H9 (cell line): ENCODE measurements around the gene TMED8. TPM values are rescaled to one million over a fixed set of nuclear protein-coding genes. Genes with fewer than 3 reads are reported as not detected.

Source experiments
- DNase-seq: peaks from one replicate; pipeline ENCODE4 v3.0.0-alpha.2; 2017
- H2AFZ ChIP-seq: one replicate; pipeline ENCODE4 v1.6.1; 2013; ENCODE audit warnings: mild to moderate bottlenecking, low read length, control low read depth, moderate library complexity
- H2AK5ac ChIP-seq: 2 replicates; pipeline ENCODE4 v1.6.1; 2013; ENCODE audit warnings: low read length, control low read depth, mixed read lengths; ENCODE audit not compliant: insufficient read length
- H2BK120ac ChIP-seq: one replicate; pipeline ENCODE4 v1.6.1; 2013; ENCODE audit warnings: low read depth, mild to moderate bottlenecking, low read length, control low read depth, inconsistent platforms; ENCODE audit not compliant: poor library complexity, severe bottlenecking
- H2BK12ac ChIP-seq: 2 replicates; pipeline ENCODE4 v1.6.1; 2013; ENCODE audit warnings: low read length, control low read depth, mixed read lengths, low read depth; ENCODE audit not compliant: insufficient read length
- H2BK15ac ChIP-seq: 2 replicates; pipeline ENCODE4 v1.6.1; 2013; ENCODE audit warnings: low read depth, low read length, control low read depth
- H2BK20ac ChIP-seq: one replicate; pipeline ENCODE4 v1.6.1; 2013; ENCODE audit warnings: low read depth, mild to moderate bottlenecking, low read length, control low read depth, inconsistent platforms; ENCODE audit not compliant: poor library complexity, severe bottlenecking
- H2BK5ac ChIP-seq: 2 replicates; pipeline ENCODE4 v1.6.1; 2013; ENCODE audit warnings: low read length, control low read depth, mixed read lengths; ENCODE audit not compliant: insufficient read length
- H3K14ac ChIP-seq: 2 replicates; pipeline ENCODE4 v1.6.1; 2013; ENCODE audit warnings: low read length, control low read depth; ENCODE audit not compliant: insufficient read depth
- H3K18ac ChIP-seq: 2 replicates; pipeline ENCODE4 v1.6.1; 2013; ENCODE audit warnings: low read depth, mild to moderate bottlenecking, mixed read lengths, low read length, control low read depth; ENCODE audit not compliant: insufficient read length
- H3K23ac ChIP-seq: 2 replicates; pipeline ENCODE4 v1.6.1; 2013; ENCODE audit warnings: low read length, control low read depth, mixed read lengths, low read depth; ENCODE audit not compliant: insufficient read length
- H3K23me2 ChIP-seq: 2 replicates; pipeline ENCODE4 v1.6.1; 2013; ENCODE audit warnings: low read depth, mild to moderate bottlenecking, mixed read lengths, low read length, control low read depth; ENCODE audit not compliant: insufficient read length, poor library complexity, severe bottlenecking
- H3K27ac ChIP-seq: 2 replicates; pipeline ENCODE4 v1.5.1; 2013; ENCODE audit warnings: low read length, control low read depth, mixed read lengths, low read depth; ENCODE audit not compliant: insufficient read length
- H3K27me3 ChIP-seq: 2 replicates; pipeline ENCODE4 v1.6.1; 2013; ENCODE audit warnings: low read length, control low read depth, inconsistent platforms; ENCODE audit not compliant: insufficient read depth
- H3K4ac ChIP-seq: 2 replicates; pipeline ENCODE4 v1.6.1; 2013; ENCODE audit warnings: low read depth, mild to moderate bottlenecking, control low read depth, inconsistent platforms, low read length, moderate library complexity
- H3K4me1 ChIP-seq: 2 replicates; pipeline ENCODE4 v1.6.1; 2013; ENCODE audit warnings: low read length, control low read depth, inconsistent platforms; ENCODE audit not compliant: insufficient read depth
- H3K4me2 ChIP-seq: 2 replicates; pipeline ENCODE4 v1.6.1; 2013; ENCODE audit warnings: low read length, control low read depth, mixed read lengths; ENCODE audit not compliant: insufficient read length, insufficient read depth
- H3K56ac ChIP-seq: 2 replicates; pipeline ENCODE4 v1.6.1; 2013; ENCODE audit warnings: low read depth, mild to moderate bottlenecking, mixed read lengths, low read length, control low read depth; ENCODE audit not compliant: insufficient read length
- H3K79me1 ChIP-seq: 2 replicates; pipeline ENCODE4 v1.6.1; 2013; ENCODE audit warnings: low read depth, mild to moderate bottlenecking, moderate library complexity, low read length, control low read depth, inconsistent platforms; ENCODE audit not compliant: insufficient read depth, poor library complexity, severe bottlenecking
- H3K79me2 ChIP-seq: 2 replicates; pipeline ENCODE4 v1.6.1; 2013; ENCODE audit warnings: low read length, control low read depth, inconsistent platforms; ENCODE audit not compliant: insufficient read depth
- H3K9ac ChIP-seq: 2 replicates; pipeline ENCODE4 v1.6.1; 2013; ENCODE audit warnings: low read length, control low read depth, mixed read lengths; ENCODE audit not compliant: insufficient read length; ENCODE audit errors: extremely low read depth
- H3K9me3 ChIP-seq: one replicate; pipeline ENCODE4 v1.6.1; 2013; ENCODE audit warnings: low read depth, low read length, inconsistent platforms; ENCODE audit not compliant: control insufficient read depth
- H3T11ph ChIP-seq: one replicate; pipeline ENCODE4 v1.6.1; 2013; ENCODE audit warnings: mild to moderate bottlenecking, low read length, control low read depth, inconsistent platforms
- H4K20me1 ChIP-seq: one replicate; pipeline ENCODE4 v1.6.1; 2013; ENCODE audit not compliant: control insufficient read depth, insufficient read length, insufficient read depth
- H4K5ac ChIP-seq: 2 replicates; pipeline ENCODE4 v1.6.1; 2013; ENCODE audit warnings: low read depth, mild to moderate bottlenecking, mixed read lengths, low read length, control low read depth; ENCODE audit not compliant: insufficient read length
- H4K8ac ChIP-seq: replicated peaks from 2 replicates; pipeline ENCODE4 v1.6.1; 2013; ENCODE audit warnings: low read length, control low read depth, mixed read lengths, low read depth; ENCODE audit not compliant: insufficient read length
- H4K91ac ChIP-seq: 2 replicates; pipeline ENCODE4 v1.6.1; 2013; ENCODE audit warnings: low read depth, mild to moderate bottlenecking, moderate library complexity, mixed read lengths, low read length, control low read depth; ENCODE audit not compliant: insufficient read length
- H3K27ac Mint-ChIP-seq, 3 experiments: 2 replicates in 2 of 3; 3 replicates in 1 of 3; pipeline ENCODE4 v1.8.0; 2020 to 2021; ENCODE audit warnings: mixed read lengths in 3 of 3, mild to moderate bottlenecking in 1 of 3, moderate library complexity in 1 of 3
- H3K27me3 Mint-ChIP-seq: 2 replicates; pipeline ENCODE4 v1.8.0; 2021; ENCODE audit warnings: low read depth, mild to moderate bottlenecking, moderate library complexity, mixed read lengths
- H3K36me3 Mint-ChIP-seq, 3 experiments: 2 replicates in 2 of 3; 3 replicates in 1 of 3; pipeline ENCODE4 v1.8.0; 2020 to 2021; ENCODE audit warnings: low read depth in 3 of 3, mixed read lengths in 3 of 3; ENCODE audit not compliant: insufficient read depth in 1 of 3
- H3K4me1 Mint-ChIP-seq, 2 experiments: 2 replicates each; pipeline ENCODE4 v1.8.0; 2020; ENCODE audit warnings: mixed read lengths in 2 of 2
- H3K4me3 Mint-ChIP-seq, 2 experiments: 2 replicates in 1 of 2; 3 replicates in 1 of 2; pipeline ENCODE4 v1.8.0; 2020 to 2021; ENCODE audit warnings: mild to moderate bottlenecking in 2 of 2, mixed read lengths in 2 of 2, moderate library complexity in 1 of 2
- H3K9me3 Mint-ChIP-seq, 2 experiments: 2 replicates in 1 of 2; 3 replicates in 1 of 2; pipeline ENCODE4 v1.8.0; 2020; ENCODE audit warnings: mild to moderate bottlenecking in 2 of 2, mixed read lengths in 2 of 2, moderate library complexity in 1 of 2
- WGBS: extraction: QIAGEN DNeasy Blood & Tissue Kit; methylation state at CpG from one replicate; pipeline ENCODE4 v1.1.7; 2013; ENCODE audit warnings: missing lambda C conversion rate, low lambda C conversion rate, mixed read lengths; ENCODE audit not compliant: insufficient read length; ENCODE audit errors: extremely low coverage; 5-methylcytosine and 5-hydroxymethylcytosine counted together
- total RNA-seq: library from RNA; stranded (reverse); gene quantifications from 2 replicates; pipeline ENCODE4 v1.2.1, GENCODE V29; 2021
- TF ChIP-seq, protein P1 (sequence below): fragments of 200-600 bp; sonication (generic); conservative IDR thresholded peaks from 3 replicates; pipeline ENCODE4 v1.8.0; 2021; ENCODE audit warnings: antibody characterized with exemption, mild to moderate bottlenecking

TMED8 gene
- total RNA-seq, 1 experiment from 2014 or later, result 9.5 TPM

DNA sequence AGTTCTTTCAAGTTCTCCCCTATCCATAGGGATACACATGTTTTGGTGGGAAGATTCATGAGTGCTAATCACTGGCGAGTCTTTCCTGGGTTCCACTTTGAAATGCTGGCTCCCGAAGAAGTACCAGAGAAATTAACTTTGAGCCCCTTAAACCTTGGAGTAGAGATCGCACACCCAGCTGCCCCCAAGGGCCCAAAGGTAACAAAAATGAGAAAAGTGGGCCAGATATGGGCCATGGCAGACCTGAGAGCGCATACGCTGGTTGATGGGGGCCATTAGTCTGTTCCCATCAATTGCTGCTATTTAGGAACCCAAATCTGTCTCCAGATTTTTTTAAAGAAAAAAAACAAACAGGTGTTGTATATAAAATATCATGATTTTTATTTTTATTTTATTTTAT, 53.9 kb downstream of the TMED8 start:
- Mint-ChIP-seq H3K27me3 (no peaks in the 10 kb centered on the region), H3K36me3 (peaks cover 0 to 3% (median 0%) of the 10 kb centered on the region in 3 experiments; a peak in 1 of 7 replicates), H3K4me3 (no peak overlapping the region), H3K9me3 (no peaks in the 10 kb centered on the region), H3K4me1 (peaks cover 36 to 48% of the 10 kb centered on the region in 2 experiments), H3K27ac (no peak overlapping the region)
- no peak overlapping the region for H3K56ac ChIP-seq
- H3K27ac ChIP-seq, result no peak overlapping the region
- no peak overlapping the region for H2BK12ac ChIP-seq
- H2BK120ac ChIP-seq, result no peak overlapping the region
- peaks cover 2% of the 10 kb centered on the region for H3K23me2 ChIP-seq
- no peak overlapping the region for H2AFZ ChIP-seq
- TF ChIP-seq, protein P1, sequence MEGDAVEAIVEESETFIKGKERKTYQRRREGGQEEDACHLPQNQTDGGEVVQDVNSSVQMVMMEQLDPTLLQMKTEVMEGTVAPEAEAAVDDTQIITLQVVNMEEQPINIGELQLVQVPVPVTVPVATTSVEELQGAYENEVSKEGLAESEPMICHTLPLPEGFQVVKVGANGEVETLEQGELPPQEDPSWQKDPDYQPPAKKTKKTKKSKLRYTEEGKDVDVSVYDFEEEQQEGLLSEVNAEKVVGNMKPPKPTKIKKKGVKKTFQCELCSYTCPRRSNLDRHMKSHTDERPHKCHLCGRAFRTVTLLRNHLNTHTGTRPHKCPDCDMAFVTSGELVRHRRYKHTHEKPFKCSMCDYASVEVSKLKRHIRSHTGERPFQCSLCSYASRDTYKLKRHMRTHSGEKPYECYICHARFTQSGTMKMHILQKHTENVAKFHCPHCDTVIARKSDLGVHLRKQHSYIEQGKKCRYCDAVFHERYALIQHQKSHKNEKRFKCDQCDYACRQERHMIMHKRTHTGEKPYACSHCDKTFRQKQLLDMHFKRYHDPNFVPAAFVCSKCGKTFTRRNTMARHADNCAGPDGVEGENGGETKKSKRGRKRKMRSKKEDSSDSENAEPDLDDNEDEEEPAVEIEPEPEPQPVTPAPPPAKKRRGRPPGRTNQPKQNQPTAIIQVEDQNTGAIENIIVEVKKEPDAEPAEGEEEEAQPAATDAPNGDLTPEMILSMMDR, result no peak
- H4K20me1 ChIP-seq, result no peaks in the 10 kb centered on the region
- H2BK15ac ChIP-seq, result no peak overlapping the region
- no CpG with 5 or more reads among the region's 5 CpGs for WGBS
- H2BK20ac ChIP-seq, result no peak overlapping the region
- no peaks in the 10 kb centered on the region for H3K79me1 ChIP-seq
- H3K9ac ChIP-seq, result no peak overlapping the region
- H3K4me1 ChIP-seq, result peaks cover 2% of the 10 kb centered on the region; the same call in 1 of the 2 replicates
- H3K9me3 ChIP-seq, result no peaks in the 10 kb centered on the region
- H2AK5ac ChIP-seq, result no peak overlapping the region
- H4K5ac ChIP-seq, result no peak overlapping the region
- H4K8ac ChIP-seq, result no peak overlapping the region
- H3K4me2 ChIP-seq, result no peak overlapping the region
- no peak overlapping the region for H2BK5ac ChIP-seq
- no peak overlapping the region for H3K4ac ChIP-seq
- no peaks in the 10 kb centered on the region for H3K27me3 ChIP-seq
- no peak overlapping the region for H3K23ac ChIP-seq
- no peak overlapping the region for H3K14ac ChIP-seq
- peaks cover 3% of the 10 kb centered on the region; the same call in 1 of the 2 replicates for H3K79me2 ChIP-seq
- no peak overlapping the region for H3T11ph ChIP-seq
- no peak overlapping the region for H3K18ac ChIP-seq
- DNase-seq, result no peak
- H4K91ac ChIP-seq, result no peak overlapping the region
